SK-N-SH (cell line): ENCODE data around the gene PCIF1. TPM values are rescaled to one million over a fixed set of nuclear protein-coding genes. Genes with fewer than 3 reads are reported as not detected.
A peak's percentile ranks its signal among the peaks of the same experiment; 100 is the strongest.

Source experiments
- CTCF ChIA-PET: fragments of 300-600, 350-600 bp; formaldehyde crosslinking; extraction: SDS; loops from one replicate; lab custom pipeline; 2021; lab: Yijun Ruan, JAX
- POLR2A ChIA-PET: fragments of 350-600 bp; sonication (Branson Sonifier 250); formaldehyde crosslinking; extraction: SDS; loops from one replicate; lab custom pipeline; 2020; ENCODE audit warnings: antibody characterized with exemption, inconsistent platforms; lab: Yijun Ruan, JAX
- DNase-seq: peaks from one replicate; pipeline ENCODE4 v3.0.0; 2012
- H2AFZ ChIP-seq: fragments of 200-600 bp; sonication (generic); 2 replicates; pipeline ENCODE4 v1.8.1; 2016; ENCODE audit warnings: antibody characterized with exemption, mild to moderate bottlenecking, low read depth
- H3F3A ChIP-seq: fragments of 200-600 bp; sonication (generic); replicated peaks from 2 replicates; pipeline ENCODE3; 2016; ENCODE audit warnings: antibody characterized with exemption, mild to moderate bottlenecking; ENCODE audit not compliant: insufficient read depth
- H3K27ac ChIP-seq, 2 experiments: fragments of 200-500 bp in 1 of 2; fragments of 200-600 bp in 1 of 2; sonication (Bioruptor generic) in 1 of 2; sonication (generic), shearing (Covaris generic) in 1 of 2; 2 replicates each; pipeline versions ENCODE4 v1.5.1 to v1.6.1; 2014 to 2016; ENCODE audit warnings: low read depth in 2 of 2, inconsistent platforms in 1 of 2, low read length in 1 of 2, mild to moderate bottlenecking in 1 of 2, mixed read lengths in 1 of 2
- H3K27me3 ChIP-seq: fragments of 200-600 bp; sonication (generic), shearing (Covaris generic); 2 replicates; pipeline ENCODE4 v1.6.1; 2016; ENCODE audit warnings: mixed run types; ENCODE audit not compliant: insufficient read depth
- H3K36me3 ChIP-seq, 2 experiments: fragments of 200-500 bp in 1 of 2; fragments of 200-600 bp in 1 of 2; sonication (Bioruptor generic) in 1 of 2; sonication (generic) in 1 of 2; replicated peaks in 1 of 2; 2 replicates each; pipeline versions ENCODE3 to v1.5.1; 2014 to 2016; ENCODE audit warnings: low read length in 1 of 2, mild to moderate bottlenecking in 1 of 2; ENCODE audit not compliant: insufficient read depth in 2 of 2, control insufficient read depth in 1 of 2
- H3K4me1 ChIP-seq, 2 experiments: fragments of 200-500 bp in 1 of 2; fragments of 200-600 bp in 1 of 2; sonication (Bioruptor generic) in 1 of 2; sonication (generic), shearing (Covaris generic) in 1 of 2; 2 replicates each; pipeline versions ENCODE4 v1.5.1 to v1.6.1; 2014 to 2016; ENCODE audit warnings: low read depth in 1 of 2, low read length in 1 of 2, mixed run types in 1 of 2; ENCODE audit not compliant: insufficient read depth in 2 of 2, control insufficient read depth in 1 of 2
- H3K4me2 ChIP-seq: fragments of 200-600 bp; sonication (generic), shearing (Covaris generic); 2 replicates; pipeline ENCODE4 v1.6.1; 2017; ENCODE audit warnings: mixed run types
- H3K4me3 ChIP-seq, 2 experiments: fragments of 200-500 bp in 1 of 2; fragments of 200-600 bp in 1 of 2; sonication (Bioruptor generic) in 1 of 2; sonication (generic), shearing (Covaris generic) in 1 of 2; 2 replicates each; pipeline versions ENCODE4 v1.5.1 to v1.8.1; 2014 to 2016; ENCODE audit warnings: low read depth in 2 of 2, inconsistent platforms in 1 of 2, low read length in 1 of 2, mild to moderate bottlenecking in 1 of 2, mixed read lengths in 1 of 2, moderate library complexity in 1 of 2
- H3K79me2 ChIP-seq: fragments of 200-600 bp; sonication (generic); 2 replicates; pipeline ENCODE4 v1.8.1; 2017; ENCODE audit warnings: mild to moderate bottlenecking; ENCODE audit not compliant: insufficient read depth
- H3K9ac ChIP-seq: fragments of 200-600 bp; sonication (generic); 2 replicates; pipeline ENCODE4 v1.6.1; 2017; ENCODE audit warnings: mixed run types
- H3K9me2 ChIP-seq: fragments of 200-600 bp; sonication (generic); 2 replicates; pipeline ENCODE4 v1.6.1; 2017; ENCODE audit warnings: mixed run types
- H3K9me3 ChIP-seq: fragments of 200-600 bp; sonication (generic); 2 replicates; pipeline ENCODE4 v1.6.1; 2017; ENCODE audit warnings: mixed run types, mild to moderate bottlenecking, moderate library complexity
- H4K20me1 ChIP-seq: fragments of 200-600 bp; sonication (generic); 2 replicates; pipeline ENCODE4 v1.6.1; 2017; ENCODE audit warnings: mild to moderate bottlenecking, mixed run types; ENCODE audit not compliant: insufficient read depth
- CTCF ChIP-seq: fragments of 200-600 bp; sonication (generic); IDR thresholded peaks from 2 replicates; pipeline ENCODE4 v1.6.1; 2017; ENCODE audit warnings: antibody characterized with exemption, mild to moderate bottlenecking, moderate library complexity
- EP300 ChIP-seq, 2 experiments: IDR thresholded peaks; 2 replicates each; pipeline versions ENCODE4 v1.4.0 to v1.6.1; 2012; ENCODE audit warnings: borderline replicate concordance in 1 of 2, low read depth in 1 of 2, low read length in 1 of 2
- EZH2phosphoT487 ChIP-seq: fragments of 200-600 bp; sonication (generic); IDR thresholded peaks from 2 replicates; pipeline ENCODE4 v1.6.1; 2017; ENCODE audit warnings: low read depth, mixed run types, mild to moderate bottlenecking, antibody characterized with exemption, moderate library complexity, borderline replicate concordance
- FOSL2 ChIP-seq: IDR thresholded peaks from 2 replicates; pipeline ENCODE4 v1.4.0; 2012; ENCODE audit warnings: low read depth, mild to moderate bottlenecking, moderate library complexity, borderline replicate concordance
- FOXJ3 ChIP-seq: sonication (generic); formaldehyde crosslinking; IDR thresholded peaks from 2 replicates; pipeline ENCODE4 v1.5.1; 2020; ENCODE audit warnings: mild to moderate bottlenecking, missing genetic modification reagents
- FOXM1 ChIP-seq: IDR thresholded peaks from 2 replicates; pipeline ENCODE4 v1.4.0; 2012; ENCODE audit warnings: low read depth, mild to moderate bottlenecking
- JUND ChIP-seq: IDR thresholded peaks from 2 replicates; pipeline ENCODE4 v1.4.0; 2012
- MAX ChIP-seq: IDR thresholded peaks from 2 replicates; pipeline ENCODE4 v1.4.0; 2012; ENCODE audit warnings: low read depth
- NFIC ChIP-seq: IDR thresholded peaks from 2 replicates; pipeline ENCODE4 v1.4.0; 2012; ENCODE audit warnings: borderline replicate concordance
- POLR2AphosphoS5 ChIP-seq: IDR thresholded peaks from 2 replicates; pipeline ENCODE4 v1.6.1; 2012; ENCODE audit warnings: low read depth, low read length
- RAD21 ChIP-seq: IDR thresholded peaks from 2 replicates; pipeline ENCODE4 v1.6.1; 2012; ENCODE audit warnings: mild to moderate bottlenecking, low read length
- RCOR1 ChIP-seq: fragments of 150-350 bp; IDR thresholded peaks from 2 replicates; pipeline ENCODE4 v1.6.1; 2017; ENCODE audit warnings: antibody characterized with exemption, low read length
- SIN3A ChIP-seq: IDR thresholded peaks from 2 replicates; pipeline ENCODE4 v1.6.1; 2012; ENCODE audit warnings: low read depth, mild to moderate bottlenecking, low read length, moderate library complexity, borderline replicate concordance
- SMC3 ChIP-seq: IDR thresholded peaks from 2 replicates; pipeline ENCODE4 v1.6.1; 2012; ENCODE audit warnings: low read depth, low read length, improper control_type of control experiment
- YY1 ChIP-seq: IDR thresholded peaks from 2 replicates; pipeline ENCODE4 v1.4.0; 2012; ENCODE audit warnings: low read depth, mild to moderate bottlenecking
- WGBS: methylation state at CpG from one replicate; pipeline ENCODE4 v1.1.6; 2017; ENCODE audit warnings: low lambda C conversion rate; 5-methylcytosine and 5-hydroxymethylcytosine counted together
- polyA plus RNA-seq, 3 experiments: library from polyadenylated mRNA; depleted of rRNA; stranded (reverse); fragments of >200 nt; gene quantifications; 2 replicates each; pipeline ENCODE4 v1.2.3, GENCODE V29; 2012

PCIF1 gene
- polyA plus RNA-seq, 1 of the 3 experiments (the other 2 are of a cell fraction) = 23.1 TPM

GRCh38 chr20:45969712-45970634 is 35.5 kb downstream of the PCIF1 start:
- Histone ChIP-seq H3K9ac (peak overlapping the region; percentile 100; the same call in 1 of the 2 replicates), H3K27ac (peak overlapping the region; percentile 99 to 100; a peak in 3 of 4 replicates), H3K4me3 (peak overlapping the region; percentile 74 to 89)

GRCh38 chr20:45970646-45971424 is 36.4 kb downstream of the PCIF1 start:
- peaks cover 32% of the 10 kb centered on the region for H3K79me2 ChIP-seq
- H3K27me3 ChIP-seq = no peaks in the 10 kb centered on the region
- peak; percentile 53 for DNase-seq
- H4K20me1 ChIP-seq = no peaks in the 10 kb centered on the region
- peak overlapping the region; percentile 99 to 100 for H3K27ac ChIP-seq
- peaks cover 9 to 16% of the 10 kb centered on the region in 2 experiments; a peak in 2 of 4 replicates for H3K4me1 ChIP-seq
- peaks cover 12% of the 10 kb centered on the region for H3F3A ChIP-seq
- no peaks in the 10 kb centered on the region for H3K9me2 ChIP-seq
- H3K9ac ChIP-seq = peak overlapping the region; percentile 100
- POLR2A ChIA-PET = interaction anchor here (0.6 to 2.3 kb wide), 7 partner anchors 12 to 82 kb away, joined by 3 to 18 read pairs (median 4); partner anchors contain the start of gene PCIF1
- H3K4me2 ChIP-seq = peak overlapping the region; percentile 97
- no peaks in the 10 kb centered on the region for H3K9me3 ChIP-seq
- peak overlapping the region; percentile 77 for H2AFZ ChIP-seq
- H3K4me3 ChIP-seq = peak overlapping the region; percentile 74 to 89
- CTCF ChIA-PET = interaction anchor here (0.6 to 8.7 kb wide), 25 partner anchors 8 to 467 kb away, joined by 3 to 60 read pairs (median 5); partner anchors contain the start of genes CTSA, NEURL2 and PCIF1
- H3K36me3 ChIP-seq = peaks cover 20% of the 10 kb centered on the region in 2 experiments
- 9% methylated on average over 24 of the region's 34 CpGs for WGBS
- no peak for TF ChIP-seq FOXJ3 (CRISPR knock-in tag)
- TF ChIP-seq JUND = no peak
- no peak for TF ChIP-seq POLR2AphosphoS5
- no peak for TF ChIP-seq EP300 (IDR thresholded peaks at IDR 0.05; ENCODE audit: borderline replicate concordance in 1 of 2, low read depth in 1 of 2, low read length in 1 of 2)
- no peak for TF ChIP-seq RCOR1
- TF ChIP-seq SMC3 = no peak
- TF ChIP-seq YY1 = no peak
- TF ChIP-seq EZH2phosphoT487 = no peak
- TF ChIP-seq FOSL2 = no peak
- TF ChIP-seq FOXM1 = no peak
- no peak for TF ChIP-seq RAD21
- no peak for TF ChIP-seq NFIC
- no peak for TF ChIP-seq SIN3A

More at GRCh38 chr20:45969712-45970634, 35.5 kb downstream of the PCIF1 start:
- WGBS = 67% methylated on average over 6 of the region's 6 CpGs
- CTCF ChIA-PET = interaction anchor here (0.6 to 4.3 kb wide), 40 partner anchors 9 to 806 kb away, joined by 3 to 51 read pairs (median 4); partner anchors contain the start of genes CTSA, NEURL2 and PCIF1
- H3K4me2 ChIP-seq = peak overlapping the region; percentile 97
- DNase-seq = peak; percentile 75
- TF ChIP-seq SMC3 = peak; percentile 35; the same call in 1 of the 2 replicates
- TF ChIP-seq MAX = no peak
- TF ChIP-seq RAD21 = peak; percentile 55
- peak; percentile 71 for TF ChIP-seq CTCF
- TF ChIP-seq, all 33 proteins: peak for 3
- Histone ChIP-seq H2AFZ (peak overlapping the region; percentile 77; the same call in 1 of the 2 replicates), H3F3A (peaks cover 12% of the 10 kb centered on the region), H3K9me3 (no peaks in the 10 kb centered on the region), H3K36me3 (peaks cover 26 to 27% of the 10 kb centered on the region in 2 experiments), H3K79me2 (peaks cover 32% of the 10 kb centered on the region), H3K27me3 (no peaks in the 10 kb centered on the region), H4K20me1 (no peaks in the 10 kb centered on the region), H3K9me2 (no peaks in the 10 kb centered on the region), H3K4me1 (peaks cover 9 to 16% of the 10 kb centered on the region in 2 experiments; a peak in 2 of 4 replicates)
- POLR2A ChIA-PET = interaction anchor here (0.6 to 2.3 kb wide), 6 partner anchors 36 to 118 kb away, joined by 3 to 18 read pairs (median 4); partner anchors contain the start of gene PCIF1
